ENCODE results near the gene HDAC2. TPM values are rescaled to one million over a fixed set of nuclear protein-coding genes. Genes with fewer than 3 reads are reported as not detected.
A peak's percentile ranks its signal among the peaks of the same experiment; 100 is the strongest.

HDAC2 gene
- polyA plus RNA-seq, 1 donor (not counting 4 experiments of a cell fraction or from before 2014, with no cell fraction given) = 222 TPM

GRCh38 chr6:113968472-113968871 is 2.5 kb downstream of the HDAC2 start:
- H3K27me3 ChIP-seq (ENCODE audit: control insufficient read depth, extremely low read depth, insufficient read depth, low read length) = no peaks in the 10 kb centered on the region
- peaks cover 22% of the 10 kb centered on the region for H4K20me1 ChIP-seq (ENCODE audit: control insufficient read depth, extremely low read depth, insufficient read depth, low read length)
- DNase-seq (ENCODE audit: low read depth, low spot score) (no peak), FAIRE-seq (no peak)
- H3K4me3 ChIP-seq (ENCODE audit: control insufficient read depth in 2 of 3, extremely low read depth in 1 of 3, insufficient read depth in 2 of 3, low read depth in 1 of 3, low read length in 3 of 3) = peak overlapping the region in 2 of 3 experiments; percentile 85
- H3K4me2 ChIP-seq (ENCODE audit: control insufficient read depth, extremely low read depth, insufficient read depth, low read depth, low read length) = peak overlapping the region; percentile 97
- no peak overlapping the region for H2AFZ ChIP-seq (ENCODE audit: control insufficient read depth, low read length)
- no peak overlapping the region for H3K9ac ChIP-seq (ENCODE audit: control insufficient read depth, extremely low read depth, insufficient read depth, low read length)
- H3K27ac ChIP-seq (ENCODE audit: control insufficient read depth, insufficient read depth, low read length) = no peak overlapping the region
- H3K9me3 ChIP-seq (ENCODE audit: control insufficient read depth, low read depth, low read length) = no peaks in the 10 kb centered on the region
- TF ChIP-seq EZH2 (IDR thresholded peaks at IDR 0.05; ENCODE audit: low read length) = no peak
- TF ChIP-seq CTCF (optimal IDR thresholded peaks at IDR 0.05 in 1 of 3, IDR thresholded peaks at IDR 0.05 in 1 of 3, conservative IDR thresholded peaks at IDR 0.05 in 1 of 3; ENCODE audit: extremely low read depth in 1 of 3, insufficient read depth in 2 of 3, low read length in 3 of 3) = no peak
- peaks cover 0 to 3% of the 10 kb centered on the region in 2 experiments for H3K36me3 ChIP-seq (ENCODE audit: control insufficient read depth in 2 of 2, extremely low read depth in 1 of 2, insufficient read depth in 2 of 2, low read length in 2 of 2)
- dilution Hi-C loops (cut with MboI; ENCODE audit: extremely low pct_ligation_motif_present, low sequenced_read_pairs) = no loop called here
- peaks cover 18% of the 10 kb centered on the region for H3K4me1 ChIP-seq (ENCODE audit: control insufficient read depth, extremely low read depth, insufficient read depth, low read length)
- no peaks in the 10 kb centered on the region for H3K9me1 ChIP-seq (ENCODE audit: control insufficient read depth, extremely low read depth, insufficient read depth, low read length)
- peaks cover 76% of the 10 kb centered on the region for H3K79me2 ChIP-seq (ENCODE audit: control insufficient read depth, insufficient read depth, low read length)

- peak overlapping the region; percentile 97 for H3K4me2 ChIP-seq (ENCODE audit: control insufficient read depth, extremely low read depth, insufficient read depth, low read depth, low read length)
- no peak overlapping the region for H2AFZ ChIP-seq (ENCODE audit: control insufficient read depth, low read length)
- no peak for DNase-seq (ENCODE audit: low read depth, low spot score)
- no peaks in the 10 kb centered on the region for H3K9me3 ChIP-seq (ENCODE audit: control insufficient read depth, low read depth, low read length)
- H3K4me3 ChIP-seq (ENCODE audit: control insufficient read depth in 2 of 3, extremely low read depth in 1 of 3, insufficient read depth in 2 of 3, low read depth in 1 of 3, low read length in 3 of 3) = no peak overlapping the region
- no peak for FAIRE-seq
- no peak overlapping the region for H3K9ac ChIP-seq (ENCODE audit: control insufficient read depth, extremely low read depth, insufficient read depth, low read length)
- H3K4me1 ChIP-seq (ENCODE audit: control insufficient read depth, extremely low read depth, insufficient read depth, low read length) = peaks cover 18% of the 10 kb centered on the region
- dilution Hi-C loops (cut with MboI; ENCODE audit: extremely low pct_ligation_motif_present, low sequenced_read_pairs) = no loop called here
- H3K79me2 ChIP-seq (ENCODE audit: control insufficient read depth, insufficient read depth, low read length) = peaks cover 83% of the 10 kb centered on the region
- H4K20me1 ChIP-seq (ENCODE audit: control insufficient read depth, extremely low read depth, insufficient read depth, low read length) = peaks cover 22% of the 10 kb centered on the region
- no peak overlapping the region for H3K27ac ChIP-seq (ENCODE audit: control insufficient read depth, insufficient read depth, low read length)
- peaks cover 0 to 3% of the 10 kb centered on the region in 2 experiments for H3K36me3 ChIP-seq (ENCODE audit: control insufficient read depth in 2 of 2, extremely low read depth in 1 of 2, insufficient read depth in 2 of 2, low read length in 2 of 2)
- H3K27me3 ChIP-seq (ENCODE audit: control insufficient read depth, extremely low read depth, insufficient read depth, low read length) = no peaks in the 10 kb centered on the region
- TF ChIP-seq EZH2 (IDR thresholded peaks at IDR 0.05; ENCODE audit: low read length) (no peak), CTCF (optimal IDR thresholded peaks at IDR 0.05 in 1 of 3, IDR thresholded peaks at IDR 0.05 in 1 of 3, conservative IDR thresholded peaks at IDR 0.05 in 1 of 3; ENCODE audit: extremely low read depth in 1 of 3, insufficient read depth in 2 of 3, low read length in 3 of 3) (no peak)
- no peaks in the 10 kb centered on the region for H3K9me1 ChIP-seq (ENCODE audit: control insufficient read depth, extremely low read depth, insufficient read depth, low read length)
Observed at GRCh38 chr6:113967777-113968176, 3.2 kb downstream of the HDAC2 start.
